Right ventricle myocardium superior (tissue), 1 donor: ENCODE measurements around the gene DNAH2. TPM values are rescaled to one million over a fixed set of nuclear protein-coding genes. Genes with fewer than 3 reads are reported as not detected.

Experiments
- ATAC-seq: fragments of 200-7000 bp; cut with Tn5 transposase; one replicate; pipeline ENCODE4 v1.9.1; 2020; ENCODE audit warnings: mild to moderate bottlenecking; ENCODE audit not compliant: poor library complexity
- DNase-seq: peaks from one replicate; pipeline ENCODE4 v3.0.0-alpha.2; 2020
- intact Hi-C: fragments of 100-400 bp; cut with DNase I; formaldehyde crosslinking; loops from one replicate; pipeline ENCODE4 v1.11.2; 2022
- total RNA-seq: library from RNA; stranded (reverse); fragmentation: NEBNext Ultra II Directional; extraction: Animal tissue kit (Norgen Biotek cat#: 25700); gene quantifications from one replicate; pipeline ENCODE4 v1.2.1, GENCODE V29; 2021
- donor health status: DM: no; HTN: yes; CAD: no; lungs with severe emphysema.

DNAH2 gene
- total RNA-seq, 1 donor from 2014 or later: not detected

DNA sequence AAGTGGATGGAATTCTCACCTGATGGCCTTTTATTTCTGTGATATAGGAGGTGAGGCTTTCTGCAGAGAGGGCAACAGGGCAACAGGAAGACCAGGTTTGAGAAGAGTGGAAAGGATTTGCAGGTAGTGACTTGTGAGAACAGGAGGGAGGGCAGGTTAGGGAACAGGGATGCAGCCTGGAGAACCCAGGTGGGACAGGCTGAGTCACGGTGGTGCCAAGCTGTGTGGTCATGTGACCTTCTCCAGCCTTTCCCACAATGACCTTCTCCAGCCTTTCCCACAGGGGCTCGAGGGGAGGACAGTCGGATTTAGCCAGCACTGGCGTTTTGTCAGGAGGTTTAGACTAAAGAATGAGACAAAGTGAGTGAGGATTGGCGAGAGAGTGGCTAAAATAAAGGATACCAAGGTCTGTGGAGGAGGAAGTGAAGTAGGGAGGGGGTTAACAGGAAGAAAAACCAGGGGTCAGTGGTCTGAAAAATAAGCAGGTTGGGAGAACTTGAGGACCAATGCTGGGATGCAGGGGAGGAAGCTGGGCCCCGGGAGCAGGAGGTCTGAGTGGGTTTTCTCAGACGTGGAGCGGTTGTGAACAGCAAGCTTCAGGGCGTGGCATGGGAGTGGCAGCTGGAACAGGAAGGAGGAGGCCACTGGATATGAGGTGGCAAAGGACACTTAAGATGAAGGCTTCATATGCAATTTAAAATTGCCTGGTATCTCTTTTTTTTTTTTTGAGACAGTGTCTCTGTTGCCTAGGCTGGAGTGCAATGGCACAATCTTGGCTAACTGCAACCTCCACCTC is 37.7 kb downstream of the DNAH2 start:
- no peak for ATAC-seq
- no peak for DNase-seq
- intact Hi-C loops: no loop called here

DNA sequence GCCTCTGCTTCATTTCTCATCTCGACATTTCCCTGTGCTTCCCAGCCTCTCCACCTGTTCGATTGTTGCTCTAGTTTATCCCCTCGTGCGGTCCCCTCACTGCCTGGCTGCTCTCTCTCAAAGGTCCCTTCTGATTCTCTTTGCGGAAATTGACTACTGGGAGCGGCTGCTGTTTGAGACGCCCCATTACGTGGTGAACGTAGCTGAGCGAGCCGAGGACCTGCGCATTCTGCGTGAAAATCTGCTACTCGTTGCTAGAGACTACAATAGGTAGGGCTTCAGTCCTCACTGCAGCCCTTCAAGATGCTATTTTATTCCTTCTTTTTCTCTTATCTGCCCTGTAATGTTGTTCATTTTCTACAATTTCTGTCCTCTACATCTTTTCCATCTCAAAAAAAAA is 39.4 kb downstream of the DNAH2 start:
- intact Hi-C loops: no loop called here
- no peak for ATAC-seq
- DNase-seq: no peak

- intact Hi-C loops: no loop called here
- ATAC-seq: no peak
- no peak for DNase-seq
These were observed 46.4 kb downstream of the DNAH2 start for GRCh38 chr17:7763919-7764318.

DNA sequence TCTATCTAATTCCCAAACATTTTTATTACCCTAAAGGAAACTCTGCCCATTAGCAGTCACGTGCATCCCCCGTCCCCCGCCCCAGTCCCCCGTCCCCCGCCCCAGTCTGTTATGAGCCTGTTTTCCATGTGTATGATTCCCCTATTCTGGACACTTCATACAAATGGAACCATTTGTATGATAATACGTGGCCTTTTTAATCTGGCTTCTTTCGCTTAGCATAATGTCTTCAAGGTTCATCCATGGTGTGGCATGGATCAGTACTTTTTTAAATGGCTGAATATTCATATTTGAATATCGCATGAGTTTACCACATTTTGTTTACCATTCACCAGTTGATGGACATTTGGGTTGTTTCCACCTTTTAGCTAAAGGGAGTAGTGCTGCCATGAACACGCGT is 49.5 kb downstream of the DNAH2 start:
- intact Hi-C loops: no loop called here
- ATAC-seq (no peak), DNase-seq (no peak)

DNA sequence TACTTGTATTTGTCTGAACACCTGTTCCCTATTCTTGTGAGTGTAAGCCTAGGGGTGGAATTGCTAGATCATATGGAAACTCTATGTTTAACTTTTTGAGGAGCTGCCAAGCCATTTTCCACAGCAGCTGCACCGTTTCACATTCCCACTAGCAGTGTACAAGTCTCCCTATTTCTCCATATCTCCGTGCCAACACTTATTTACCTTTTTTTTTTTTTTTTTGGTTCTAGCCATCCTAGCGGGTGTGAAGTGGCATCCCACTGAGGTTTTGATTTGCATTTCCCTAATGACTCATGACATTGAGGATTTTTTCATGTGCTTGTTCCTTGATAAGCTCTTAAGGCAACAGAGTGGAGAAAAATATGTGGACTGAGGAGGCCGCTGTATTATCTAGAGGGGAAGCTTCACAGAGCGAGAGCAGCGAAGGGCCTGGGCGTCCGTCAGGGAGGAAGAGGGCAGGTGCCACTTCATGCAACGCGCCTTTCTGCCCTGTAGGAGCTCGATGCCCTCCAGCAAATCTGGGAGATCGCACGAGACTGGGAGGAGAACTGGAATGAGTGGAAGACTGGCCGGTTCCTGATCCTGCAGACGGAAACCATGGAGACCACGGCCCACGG is 50.0 kb downstream of the DNAH2 start:
- intact Hi-C loops: no loop called here
- no peak for ATAC-seq
- no peak for DNase-seq

DNA sequence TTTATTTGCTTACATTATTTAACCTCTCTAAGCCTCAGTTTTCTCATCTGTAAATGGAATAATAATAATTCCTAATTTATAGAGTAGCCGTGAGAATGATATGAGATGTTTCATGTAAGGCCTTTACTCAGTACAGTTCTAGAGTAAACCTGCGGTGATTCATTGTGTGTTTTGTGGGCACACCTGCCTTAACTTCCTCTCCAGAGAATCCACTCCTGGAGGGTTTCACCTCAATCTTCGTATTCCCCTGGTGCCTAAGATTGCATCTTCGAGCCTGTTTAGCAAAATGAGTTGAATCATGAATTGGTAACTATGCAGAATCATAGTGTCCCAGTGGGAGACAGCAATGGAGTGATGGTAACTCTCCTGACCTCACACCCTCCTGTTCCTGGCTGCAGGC is 52.3 kb downstream of the DNAH2 start:
- DNase-seq (no peak), ATAC-seq (no peak)
- intact Hi-C loops: no loop called here

- intact Hi-C loops: no loop called here
- no peak for DNase-seq
- no peak for ATAC-seq
These were observed 56.5 kb downstream of the DNAH2 start for GRCh38 chr17:7774055-7774521.

- intact Hi-C loops: no loop called here
- ATAC-seq: no peak
- no peak for DNase-seq
These were observed 57.5 kb downstream of the DNAH2 start for GRCh38 chr17:7775051-7775450.

GRCh38 chr17:7777017-7777416 is 59.5 kb downstream of the DNAH2 start:
- no peak for ATAC-seq
- intact Hi-C loops: no loop called here
- no peak for DNase-seq

DNA sequence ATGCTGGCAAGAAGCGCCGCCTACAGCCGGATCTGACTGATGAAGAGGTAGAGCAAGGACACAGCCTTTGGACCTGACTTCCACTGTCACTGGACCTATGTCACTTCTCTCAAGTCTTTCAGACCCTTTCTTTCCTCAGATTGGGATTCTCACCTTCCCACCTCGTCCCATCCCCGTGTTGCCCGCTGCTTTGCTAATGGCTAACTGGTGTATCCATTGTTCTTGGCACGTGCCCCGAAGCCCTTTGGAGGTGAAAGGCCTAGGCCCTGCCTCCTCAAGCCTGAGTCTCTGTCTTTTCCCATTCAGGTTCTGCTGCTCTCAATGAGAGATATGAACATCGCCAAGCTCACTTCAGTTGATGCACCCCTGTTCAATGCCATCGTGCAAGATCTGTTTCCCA is 63.2 kb downstream of the DNAH2 start:
- ATAC-seq (no peak), DNase-seq (no peak)
- intact Hi-C loops: no loop called here

DNA sequence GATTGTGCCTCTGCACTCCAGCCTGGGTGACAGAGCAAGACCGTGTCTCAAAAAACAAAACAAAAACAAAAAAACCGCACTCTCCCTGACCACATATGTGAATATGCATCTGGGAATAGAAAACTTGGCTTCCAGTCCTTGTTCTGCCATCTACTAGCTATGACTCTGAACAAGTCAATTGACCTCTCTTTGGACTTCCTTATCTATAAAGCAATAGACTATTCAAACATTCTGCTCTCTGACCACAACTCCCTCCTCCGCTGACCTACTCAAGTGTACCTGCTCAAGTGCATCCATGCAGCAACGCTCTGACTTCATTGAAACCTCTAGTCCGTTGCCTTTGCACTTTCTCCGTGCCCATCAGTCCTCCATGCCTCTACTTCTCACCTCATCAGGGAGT is 63.9 kb downstream of the DNAH2 start:
- ATAC-seq (no peak), DNase-seq (no peak)
- intact Hi-C loops: no loop called here

DNA sequence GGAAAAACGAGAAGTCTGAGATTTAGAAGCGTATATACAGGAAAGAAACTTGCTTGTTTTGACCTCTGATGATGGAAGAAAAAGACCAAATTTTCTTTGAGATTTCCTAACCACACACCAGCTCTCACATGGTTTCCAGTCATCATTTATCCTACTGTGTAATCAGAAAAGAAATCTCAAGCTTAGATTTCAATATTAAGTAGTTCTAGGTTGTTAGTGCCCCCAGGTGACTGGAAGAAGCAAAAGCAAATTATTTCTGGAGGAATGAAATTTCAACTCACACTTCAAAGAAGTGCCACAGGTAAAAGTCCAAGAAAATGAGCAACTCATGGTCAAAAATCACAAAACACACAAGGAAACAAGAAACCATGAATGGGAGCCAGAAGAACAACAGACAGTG is 64.7 kb downstream of the DNAH2 start:
- DNase-seq: no peak
- intact Hi-C loops: no loop called here
- no peak for ATAC-seq

- intact Hi-C loops: no loop called here
- ATAC-seq (no peak), DNase-seq (no peak)
These were observed 69.3 kb downstream of the DNAH2 start for GRCh38 chr17:7786866-7787265.

DNA sequence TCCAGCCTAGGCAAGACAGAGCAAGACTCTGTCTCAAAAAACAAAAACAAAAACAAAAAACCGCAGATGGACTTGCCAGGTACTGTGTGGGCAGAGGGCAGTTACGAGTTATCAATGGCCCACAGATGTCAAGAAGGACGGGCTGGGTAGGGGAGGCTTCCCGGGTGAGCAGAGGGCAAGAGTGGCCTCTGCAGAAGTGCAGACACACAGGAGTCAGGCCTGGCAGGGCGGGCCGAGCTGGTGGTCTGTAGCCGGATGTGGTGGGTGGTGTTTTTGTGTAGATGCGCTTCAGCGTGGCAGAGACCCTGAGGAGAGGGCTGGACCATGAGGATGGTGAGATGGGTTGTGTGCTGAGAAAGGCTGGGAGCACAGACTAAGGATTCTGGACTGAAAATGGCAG is 71.6 kb downstream of the DNAH2 start:
- intact Hi-C loops: no loop called here
- DNase-seq (no peak), ATAC-seq (no peak)

GRCh38 chr17:7790150-7790549 is 72.6 kb downstream of the DNAH2 start:
- intact Hi-C loops: no loop called here
- DNase-seq: no peak

DNA sequence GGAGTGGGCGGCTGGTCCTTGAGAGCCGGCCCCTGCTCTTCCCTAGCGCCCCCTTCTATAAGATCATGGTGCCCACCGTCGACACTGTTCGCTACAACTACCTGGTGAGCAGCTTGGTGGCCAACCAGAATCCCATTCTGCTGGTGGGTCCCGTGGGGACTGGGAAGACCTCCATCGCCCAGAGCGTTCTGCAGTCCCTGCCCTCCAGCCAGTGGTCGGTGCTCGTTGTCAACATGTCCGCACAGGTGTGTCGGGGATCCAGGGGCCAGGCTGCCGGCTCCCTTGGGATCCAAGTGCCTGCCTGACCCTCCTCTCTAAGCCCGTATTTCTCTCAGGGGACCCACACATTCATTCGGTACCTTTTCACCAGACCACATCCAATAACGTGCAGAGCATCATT is 75.1 kb downstream of the DNAH2 start:
- DNase-seq: no peak
- ATAC-seq: no peak
- intact Hi-C loops: no loop called here

More at GRCh38 chr17:7790150-7790549, 72.6 kb downstream of the DNAH2 start:
- ATAC-seq: no peak

GRCh38 chr17:7794075-7794663 is 76.6 kb downstream of the DNAH2 start:
- ATAC-seq (no peak), DNase-seq (no peak)
- intact Hi-C loops: no loop called here

GRCh38 chr17:7797976-7798375 is 80.4 kb downstream of the DNAH2 start:
- intact Hi-C loops: no loop called here
- no peak for ATAC-seq

GRCh38 chr17:7798839-7799238 is 81.3 kb downstream of the DNAH2 start:
- intact Hi-C loops: no loop called here
- no peak for DNase-seq
- ATAC-seq: no peak

More at GRCh38 chr17:7797976-7798375, 80.4 kb downstream of the DNAH2 start:
- no peak for DNase-seq

- ATAC-seq: peak; percentile 22
- intact Hi-C loops: no loop called here
- DNase-seq: no peak
These were observed 86.4 kb downstream of the DNAH2 start for GRCh38 chr17:7803981-7804380.
